Thoracic aorta (tissue), 2 donors: ENCODE data around the gene RPL22. TPM values are rescaled to one million over a fixed set of nuclear protein-coding genes. Genes with fewer than 3 reads are reported as not detected.

Experiments
- ATAC-seq: fragments of 150-250 bp; one replicate; pipeline ENCODE4 v1.8.0; 2017; ENCODE audit warnings: low read depth; ENCODE audit not compliant: insufficient number of reproducible peaks, low FRiP score
- DNase-seq: peaks from one replicate; pipeline ENCODE4 v3.0.0-alpha.2; 2020; ENCODE audit warnings: low spot score
- H3K27ac ChIP-seq, 2 donors: fragments of 200-600 bp; sonication (generic); 1 replicate in 1 of 2; 2 replicates in 1 of 2; pipeline ENCODE4 v1.5.1; 2016; ENCODE audit warnings: mild to moderate bottlenecking in 2 of 2, moderate library complexity in 2 of 2
- H3K27me3 ChIP-seq: fragments of 200-600 bp; sonication (generic); replicated peaks from 2 replicates; pipeline ENCODE4 v1.6.0; 2016; ENCODE audit warnings: mild to moderate bottlenecking; ENCODE audit not compliant: insufficient read depth
- H3K36me3 ChIP-seq: fragments of 200-600 bp; sonication (generic); one replicate; pipeline ENCODE4 v1.5.1; 2016
- H3K4me1 ChIP-seq, 2 donors: fragments of 200-600 bp; sonication (generic); 1 replicate in 1 of 2; 2 replicates in 1 of 2; pipeline versions ENCODE4 v1.5.1 to v1.6.0; 2016; ENCODE audit warnings: low read depth in 2 of 2, mild to moderate bottlenecking in 1 of 2; ENCODE audit not compliant: control insufficient read depth in 1 of 2
- H3K4me3 ChIP-seq: fragments of 200-600 bp; sonication (generic); 2 replicates; pipeline ENCODE4 v1.5.1; 2016; ENCODE audit warnings: mild to moderate bottlenecking
- H3K9me3 ChIP-seq: fragments of 200-600 bp; sonication (generic); 2 replicates; pipeline ENCODE4 v1.5.1; 2016
- total RNA-seq, 2 donors: library from RNA; depleted of rRNA; stranded (reverse); fragments of >200 nt; gene quantifications; one replicate each; pipeline versions ENCODE4 v1.1.0 to v1.2.3, GENCODE V29; 2016
- TF ChIP-seq, protein P1 (sequence below): fragments of 200-600 bp; sonication (generic); IDR thresholded peaks from one replicate; pipeline ENCODE4 v1.5.1; 2019; ENCODE audit warnings: antibody characterized with exemption

Gene RPL22
- total RNA-seq, 2 donors from 2014 or later: 80.4 to 130 TPM

DNA sequence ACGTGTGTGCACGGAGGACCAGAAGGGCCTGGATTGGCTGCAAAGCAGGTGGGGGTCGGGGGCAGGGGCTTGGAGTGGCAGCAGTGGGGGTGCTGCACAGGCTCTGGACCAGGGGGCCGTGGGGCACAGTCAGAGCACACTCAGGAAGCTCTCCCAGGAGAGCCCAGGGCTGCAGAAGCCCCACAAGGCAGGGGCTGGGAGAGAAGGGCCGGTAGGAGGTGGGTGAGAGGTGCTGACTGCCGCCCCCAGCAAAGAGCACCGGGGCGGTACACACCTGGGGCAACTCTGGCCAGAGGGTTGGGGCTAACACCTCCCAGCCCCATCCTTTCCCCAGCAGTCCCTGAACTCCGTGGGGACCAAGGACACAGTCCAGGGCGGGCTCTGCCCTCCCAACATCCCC is 33.2 kb downstream of the RPL22 start:
- H3K4me3 ChIP-seq: no peak overlapping the region
- ATAC-seq (no peak), DNase-seq (no peak)
- no peaks in the 10 kb centered on the region for H3K9me3 ChIP-seq
- H3K27me3 ChIP-seq: no peaks in the 10 kb centered on the region
- H3K4me1 ChIP-seq: no peaks in the 10 kb centered on the region
- no peak overlapping the region for H3K27ac ChIP-seq
- no peaks in the 10 kb centered on the region for H3K36me3 ChIP-seq
- TF ChIP-seq, protein P1, sequence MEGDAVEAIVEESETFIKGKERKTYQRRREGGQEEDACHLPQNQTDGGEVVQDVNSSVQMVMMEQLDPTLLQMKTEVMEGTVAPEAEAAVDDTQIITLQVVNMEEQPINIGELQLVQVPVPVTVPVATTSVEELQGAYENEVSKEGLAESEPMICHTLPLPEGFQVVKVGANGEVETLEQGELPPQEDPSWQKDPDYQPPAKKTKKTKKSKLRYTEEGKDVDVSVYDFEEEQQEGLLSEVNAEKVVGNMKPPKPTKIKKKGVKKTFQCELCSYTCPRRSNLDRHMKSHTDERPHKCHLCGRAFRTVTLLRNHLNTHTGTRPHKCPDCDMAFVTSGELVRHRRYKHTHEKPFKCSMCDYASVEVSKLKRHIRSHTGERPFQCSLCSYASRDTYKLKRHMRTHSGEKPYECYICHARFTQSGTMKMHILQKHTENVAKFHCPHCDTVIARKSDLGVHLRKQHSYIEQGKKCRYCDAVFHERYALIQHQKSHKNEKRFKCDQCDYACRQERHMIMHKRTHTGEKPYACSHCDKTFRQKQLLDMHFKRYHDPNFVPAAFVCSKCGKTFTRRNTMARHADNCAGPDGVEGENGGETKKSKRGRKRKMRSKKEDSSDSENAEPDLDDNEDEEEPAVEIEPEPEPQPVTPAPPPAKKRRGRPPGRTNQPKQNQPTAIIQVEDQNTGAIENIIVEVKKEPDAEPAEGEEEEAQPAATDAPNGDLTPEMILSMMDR: no peak

- no peak for ATAC-seq
- no peaks in the 10 kb centered on the region for H3K36me3 ChIP-seq
- no peak overlapping the region for H3K4me3 ChIP-seq
- TF ChIP-seq, protein P1: no peak
- H3K27ac ChIP-seq: no peak overlapping the region
- H3K27me3 ChIP-seq: no peaks in the 10 kb centered on the region
- DNase-seq: no peak
- no peaks in the 10 kb centered on the region for H3K4me1 ChIP-seq
- H3K9me3 ChIP-seq: no peaks in the 10 kb centered on the region
Measured at GRCh38 chr1:6165441-6165985, 33.9 kb downstream of the RPL22 start.

DNA sequence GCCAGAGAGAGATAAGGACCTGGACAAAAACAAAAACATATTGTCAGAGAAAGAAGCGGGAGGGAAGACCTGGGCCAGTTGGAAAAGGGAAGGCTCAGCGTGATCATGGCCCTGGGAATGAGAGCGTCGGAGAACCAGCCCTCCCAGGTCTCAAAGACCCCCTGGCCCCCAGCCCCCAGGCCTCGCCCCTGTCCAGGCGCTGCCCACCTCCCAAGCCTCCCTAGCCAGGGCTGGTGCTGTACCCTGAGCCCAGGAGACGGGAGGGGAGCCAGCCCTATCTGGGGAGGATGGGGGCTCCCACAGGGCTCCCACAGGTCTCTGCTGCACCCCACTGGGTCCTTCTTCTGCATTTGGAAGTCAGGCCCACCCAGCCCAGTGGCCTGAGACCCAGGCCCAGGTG is 34.4 kb downstream of the RPL22 start:
- no peak for ATAC-seq
- Histone ChIP-seq H3K4me1 (no peaks in the 10 kb centered on the region), H3K36me3 (no peaks in the 10 kb centered on the region), H3K4me3 (no peak overlapping the region), H3K27ac (no peak overlapping the region), H3K9me3 (no peaks in the 10 kb centered on the region), H3K27me3 (no peaks in the 10 kb centered on the region)
- DNase-seq: no peak
- TF ChIP-seq, protein P1: no peak

GRCh38 chr1:6163973-6164617 is 35.3 kb downstream of the RPL22 start:
- Histone ChIP-seq H3K27ac (no peak overlapping the region), H3K9me3 (no peaks in the 10 kb centered on the region), H3K4me3 (no peak overlapping the region), H3K4me1 (no peaks in the 10 kb centered on the region), H3K27me3 (no peaks in the 10 kb centered on the region), H3K36me3 (no peaks in the 10 kb centered on the region)
- ATAC-seq: no peak
- DNase-seq: no peak
- TF ChIP-seq, protein P1: no peak

DNA sequence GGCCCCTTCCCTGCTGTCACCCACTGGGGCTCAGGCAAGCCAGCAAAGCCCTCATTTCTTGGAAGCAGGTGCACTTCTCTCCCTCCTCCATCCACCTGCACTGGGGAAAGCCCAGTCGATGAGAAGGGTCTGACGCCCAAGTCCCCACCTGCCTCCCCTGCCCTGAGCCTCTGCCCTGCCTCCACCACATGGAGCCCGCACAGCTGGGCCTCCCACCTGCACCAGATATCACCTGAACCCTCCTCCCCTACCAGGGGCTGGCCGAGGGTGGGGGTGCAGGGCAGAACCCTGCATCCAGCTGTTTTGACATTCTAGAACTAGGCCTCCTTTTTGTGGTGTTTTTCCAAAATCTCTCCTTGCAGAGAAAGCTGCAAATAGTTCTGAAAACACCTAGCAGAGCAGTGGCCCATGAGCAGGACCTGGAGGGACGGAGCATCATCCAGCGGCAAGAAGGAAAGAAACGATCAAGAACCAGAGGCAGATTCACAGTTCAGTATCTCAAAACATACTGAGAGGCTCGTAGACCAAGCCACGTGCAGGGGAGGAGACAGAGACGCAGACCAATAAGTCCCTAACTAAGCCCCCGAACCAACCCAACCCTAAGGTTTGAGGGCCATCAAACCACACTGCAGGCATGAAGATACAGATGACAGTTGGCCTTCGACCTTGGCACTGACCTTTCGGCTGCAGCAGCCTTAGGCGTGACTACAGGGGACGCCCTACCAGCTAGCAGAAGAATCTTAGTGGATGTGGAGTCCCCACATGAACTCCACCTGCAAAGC is 36.0 kb downstream of the RPL22 start:
- no peak for DNase-seq
- no peak for ATAC-seq
- Histone ChIP-seq H3K4me1 (no peaks in the 10 kb centered on the region), H3K9me3 (no peaks in the 10 kb centered on the region), H3K36me3 (no peaks in the 10 kb centered on the region), H3K27ac (no peak overlapping the region), H3K27me3 (no peaks in the 10 kb centered on the region), H3K4me3 (no peak overlapping the region)
- TF ChIP-seq, protein P1: no peak
